Stimulated activated CD4-positive, alpha-beta T cell treated with anti-CD3 and anti-CD28 coated beads, TNF-alpha, amount 100 ng/mL, for 48 hours (primary cell): ENCODE results near the gene CEP57L1.
"Not testable (repeated sequence)": the region's sequence is repeated elsewhere in the genome, so short reads cannot be mapped to it uniquely, and the experiment has no call there.

Experiments
- DNase-seq, 3 donors: peaks; one replicate each; pipeline ENCODE4 v3.0.0-alpha.2; 2020; ENCODE audit warnings: low read depth in 3 of 3

CEP57L1 gene

DNA sequence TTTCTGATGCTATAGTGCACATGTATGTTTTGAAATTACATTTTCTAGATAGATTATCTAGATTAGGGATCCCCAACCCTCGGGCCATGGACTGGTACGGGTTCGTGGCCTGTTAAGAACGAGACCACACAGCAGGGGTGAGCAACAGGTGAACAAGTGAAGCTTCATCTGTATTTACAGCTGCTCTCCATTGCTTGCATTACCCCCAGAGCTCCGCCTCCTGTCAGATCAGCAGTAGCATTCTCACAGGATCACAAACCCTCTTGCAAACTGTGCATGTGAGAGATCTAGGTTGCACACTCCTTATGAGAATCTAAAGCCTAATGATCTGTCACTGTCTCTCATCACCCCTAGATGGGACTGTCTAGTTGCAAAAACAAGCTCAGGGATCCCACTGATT lies 10.4 kb downstream of the CEP57L1 start:
- DNase-seq, result no peak

GRCh38 chr6:109109663-109110062 lies 14.4 kb downstream of the CEP57L1 start:
- not testable (repeated sequence) for DNase-seq

DNA sequence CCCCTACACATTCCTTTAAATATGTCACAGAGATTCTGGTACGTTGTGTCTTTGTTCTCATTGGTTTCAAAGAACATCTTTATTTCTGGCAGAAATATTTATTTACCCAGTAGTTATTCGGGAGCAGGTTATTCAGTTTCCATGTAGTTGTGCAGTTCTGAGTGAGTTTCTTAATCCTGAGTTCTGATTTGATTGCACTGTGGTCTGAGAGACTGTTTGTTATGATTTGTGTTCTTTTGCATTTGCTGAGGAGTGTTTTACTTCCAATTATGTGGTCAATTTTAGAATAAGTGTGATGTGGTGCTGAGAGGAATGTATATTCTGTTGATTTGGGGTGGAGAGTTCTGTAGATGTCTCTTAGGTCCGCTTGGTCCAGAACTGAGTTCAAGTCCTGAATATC lies 17.4 kb downstream of the CEP57L1 start:
- not testable (repeated sequence) for DNase-seq

DNA sequence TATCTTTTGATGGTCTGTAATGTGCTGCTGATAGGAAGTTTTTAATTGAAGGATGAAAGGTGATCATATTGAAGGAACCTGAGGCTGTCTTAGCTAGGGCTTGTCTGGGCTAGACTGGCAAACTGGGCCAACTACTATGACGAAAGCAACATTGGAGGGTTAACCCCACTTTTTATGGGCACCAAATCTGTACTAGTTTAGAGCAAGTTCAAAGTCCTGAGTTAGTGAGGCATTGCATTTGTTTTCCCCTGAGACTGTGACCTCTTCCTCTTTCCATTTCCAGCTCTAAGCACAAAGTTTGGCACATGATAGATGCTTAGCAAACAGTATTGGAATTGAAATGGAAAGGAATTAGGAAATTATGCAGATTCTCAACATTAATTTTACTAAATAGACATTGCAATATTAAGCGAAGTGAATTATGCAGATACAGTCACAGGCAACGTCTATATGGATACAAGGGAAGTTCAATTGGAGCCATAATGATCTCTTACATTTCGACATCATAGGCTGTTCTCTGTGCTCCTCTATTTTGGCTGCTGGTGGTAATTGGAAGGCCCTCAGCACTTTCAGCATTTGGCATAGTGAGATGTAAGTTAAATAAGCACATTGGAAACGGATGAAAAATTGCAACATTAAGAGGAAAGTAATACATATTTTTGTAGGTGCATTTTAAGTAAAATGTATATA lies 22.2 kb downstream of the CEP57L1 start:
- DNase-seq, result no peak

DNA sequence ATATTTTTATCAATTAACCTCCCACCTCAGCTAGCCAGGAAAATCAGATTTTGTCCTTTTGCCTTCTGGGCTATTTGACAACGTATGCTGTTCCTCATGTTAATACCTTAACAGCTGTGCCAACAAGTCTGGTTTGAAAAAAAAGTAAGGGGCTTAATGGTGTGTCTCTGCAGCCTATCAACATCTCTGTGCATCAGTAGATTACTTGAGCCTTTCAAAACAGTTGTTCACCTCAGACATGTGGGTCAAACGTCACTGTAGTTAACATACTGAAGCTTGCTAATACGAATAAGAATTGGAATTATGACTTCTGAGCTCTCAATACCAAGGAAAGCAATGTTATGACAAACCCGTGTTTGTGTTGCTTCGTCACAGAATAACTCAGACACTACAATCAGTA lies 23.0 kb downstream of the CEP57L1 start:
- no peak for DNase-seq

GRCh38 chr6:109118871-109119354 lies 23.6 kb downstream of the CEP57L1 start:
- no peak for DNase-seq

- DNase-seq, result no peak
These were observed 26.1 kb downstream of the CEP57L1 start for GRCh38 chr6:109121411-109121810.

GRCh38 chr6:109124219-109124618 lies 28.9 kb downstream of the CEP57L1 start:
- DNase-seq, result no peak

- no peak for DNase-seq
These were observed 30.2 kb downstream of the CEP57L1 start for GRCh38 chr6:109125504-109125903.

DNA sequence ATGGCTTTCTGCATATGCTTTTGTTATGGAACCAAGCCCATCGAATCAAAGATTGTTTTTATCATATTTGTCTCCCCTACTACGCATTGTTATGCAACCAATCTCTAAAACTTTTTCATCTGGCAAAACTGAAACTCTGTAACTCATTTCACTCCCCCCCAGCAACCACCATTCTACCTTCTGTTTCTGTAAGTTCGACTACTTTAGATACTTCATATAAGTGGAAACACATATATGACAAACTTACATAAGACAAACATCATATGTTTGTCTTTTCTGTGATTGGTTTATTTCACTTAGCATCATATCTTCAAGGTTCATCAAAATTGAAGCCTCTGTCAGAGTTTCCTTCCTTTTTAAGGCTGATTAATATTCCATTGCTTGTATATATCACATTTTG lies 34.8 kb downstream of the CEP57L1 start:
- DNase-seq, result no peak

- DNase-seq, result not testable (repeated sequence)
These were observed 40.3 kb downstream of the CEP57L1 start for GRCh38 chr6:109135600-109135999.

- DNase-seq, result not testable (repeated sequence)
These were observed 40.7 kb downstream of the CEP57L1 start for GRCh38 chr6:109136039-109136438.

GRCh38 chr6:109136530-109136929 lies 41.2 kb downstream of the CEP57L1 start:
- not testable (repeated sequence) for DNase-seq

GRCh38 chr6:109139109-109139508 lies 43.8 kb downstream of the CEP57L1 start:
- no peak for DNase-seq

GRCh38 chr6:109142067-109142466 lies 46.8 kb downstream of the CEP57L1 start:
- not testable (repeated sequence) for DNase-seq

DNA sequence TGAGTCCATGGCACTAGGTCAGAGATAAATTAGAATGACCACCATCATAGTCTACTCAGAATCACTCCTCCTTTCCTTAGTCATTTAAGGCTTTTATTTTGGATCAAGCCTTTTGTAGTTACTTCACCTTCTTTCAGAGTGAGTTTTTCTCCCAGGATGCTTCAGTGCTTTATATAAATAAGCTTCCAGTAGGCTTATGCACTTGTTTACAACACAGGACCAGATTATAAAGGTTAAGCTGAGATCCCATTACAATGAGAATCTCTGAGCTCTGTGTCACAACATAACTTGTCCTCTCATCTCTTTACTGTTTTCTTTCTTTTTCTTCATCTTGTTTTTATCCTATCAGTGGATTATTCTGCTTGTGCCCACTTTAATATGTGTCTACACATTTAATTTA lies 47.9 kb downstream of the CEP57L1 start:
- DNase-seq, result no peak

GRCh38 chr6:109148251-109148650 lies 52.9 kb downstream of the CEP57L1 start:
- not testable (repeated sequence) for DNase-seq

DNA sequence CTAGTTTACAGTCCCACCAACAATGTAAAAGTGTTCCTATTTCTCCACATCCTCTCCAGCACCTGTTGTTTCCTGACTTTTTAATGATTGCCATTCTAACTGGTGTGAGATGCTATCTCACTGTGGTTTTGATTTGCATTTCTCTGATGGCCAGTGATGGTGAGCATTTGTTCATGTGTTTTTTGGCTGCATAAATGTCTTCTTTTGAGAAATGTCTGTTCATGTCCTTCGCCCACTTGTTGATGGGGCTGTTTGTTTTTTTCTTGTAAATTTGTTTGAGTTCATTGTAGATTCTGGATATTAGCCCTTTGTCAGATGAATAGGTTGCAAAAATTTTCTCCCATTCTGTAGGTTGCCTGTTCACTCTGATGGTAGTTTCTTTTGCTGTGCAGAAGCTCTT lies 53.4 kb downstream of the CEP57L1 start:
- not testable (repeated sequence) for DNase-seq

DNA sequence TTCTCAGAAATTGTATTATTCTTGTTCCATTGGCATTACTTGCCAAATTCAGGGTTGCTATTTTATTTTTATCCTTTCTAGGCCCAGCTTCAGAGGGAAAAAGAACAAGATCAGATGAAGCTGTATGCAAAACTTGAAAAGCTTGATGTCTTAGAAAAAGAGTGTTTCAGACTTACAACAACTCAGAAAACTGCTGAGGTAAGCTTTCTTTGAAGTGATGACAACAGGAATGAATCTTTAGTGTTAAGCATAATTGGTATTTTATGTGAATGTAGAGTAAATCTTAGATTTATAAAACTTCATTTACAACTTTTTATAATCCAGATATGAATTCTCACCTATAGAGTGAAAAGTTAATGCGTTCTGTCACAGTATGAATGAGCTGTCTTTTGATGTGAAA lies 58.4 kb downstream of the CEP57L1 start:
- no peak for DNase-seq

GRCh38 chr6:109164331-109164730 lies 69.0 kb downstream of the CEP57L1 start:
- no peak for DNase-seq

DNA sequence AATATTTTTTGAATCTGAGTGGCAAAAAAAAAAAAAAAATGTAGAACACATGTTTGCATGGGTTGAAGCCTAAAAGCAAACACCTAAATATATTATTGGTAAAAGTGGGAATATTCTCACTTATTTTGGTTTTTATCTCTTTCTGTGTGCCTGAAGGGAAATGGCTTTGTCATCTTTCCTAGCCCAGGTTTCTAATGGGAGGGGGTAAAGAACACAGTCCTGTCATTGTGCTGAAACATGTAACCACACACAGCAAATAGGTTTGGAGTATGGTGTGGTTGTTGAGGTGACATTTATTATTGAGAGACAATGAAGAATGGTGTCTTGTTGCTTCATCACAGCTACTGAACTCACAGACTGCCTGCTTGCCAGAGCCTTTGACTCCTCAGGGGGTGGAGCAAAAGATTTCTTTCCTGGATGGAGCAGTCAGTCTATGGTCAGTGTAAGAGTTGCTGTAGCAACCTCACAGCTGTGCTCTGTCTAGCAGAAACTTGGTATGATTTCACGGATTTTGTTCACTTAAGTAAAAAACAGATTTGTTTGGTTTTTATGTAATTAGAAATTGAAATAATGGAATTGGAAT lies 70.2 kb downstream of the CEP57L1 start:
- no peak for DNase-seq

GRCh38 chr6:109166673-109167072 lies 71.4 kb downstream of the CEP57L1 start:
- no peak for DNase-seq

DNA sequence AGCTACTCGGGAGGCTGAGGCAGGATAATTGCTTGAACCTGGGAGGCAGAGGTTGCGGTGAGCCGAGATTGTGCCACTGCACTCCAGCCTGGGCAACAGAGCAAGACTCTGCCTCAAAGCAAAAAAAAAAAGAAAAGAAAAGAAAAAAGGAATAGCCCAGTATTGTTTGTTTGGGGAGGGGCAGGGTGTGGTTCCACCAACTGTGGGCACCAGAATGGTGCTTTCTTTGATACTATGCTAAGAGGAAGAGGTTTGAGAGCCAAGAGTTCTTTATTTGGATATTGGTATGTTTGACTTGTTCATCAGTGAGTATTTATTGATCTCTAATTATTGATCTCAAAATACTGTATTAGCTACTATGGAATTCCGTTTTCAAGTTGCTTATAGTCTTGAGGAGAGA lies 72.3 kb downstream of the CEP57L1 start:
- no peak for DNase-seq

- DNase-seq, result no peak
These were observed 75.0 kb downstream of the CEP57L1 start for GRCh38 chr6:109170333-109170732.
